ENCODE results near the gene RASSF10.

GRCh38 chr11:13036235-13036634, 27.1 kb downstream of the RASSF10 start:
- TF ChIP-seq CTCF (IDR thresholded peaks at IDR 0.05; ENCODE audit: low read depth, low read length) (no peak), EZH2phosphoT487 (IDR thresholded peaks at IDR 0.05; ENCODE audit: low read depth) (no peak)
